ENCODE results near the gene MAPT. TPM values are rescaled to one million over a fixed set of nuclear protein-coding genes. Genes with fewer than 3 reads are reported as not detected.

The MAPT gene
- polyA plus RNA-seq, 3 donors: 0.04 TPM; not detected in 2

DNA sequence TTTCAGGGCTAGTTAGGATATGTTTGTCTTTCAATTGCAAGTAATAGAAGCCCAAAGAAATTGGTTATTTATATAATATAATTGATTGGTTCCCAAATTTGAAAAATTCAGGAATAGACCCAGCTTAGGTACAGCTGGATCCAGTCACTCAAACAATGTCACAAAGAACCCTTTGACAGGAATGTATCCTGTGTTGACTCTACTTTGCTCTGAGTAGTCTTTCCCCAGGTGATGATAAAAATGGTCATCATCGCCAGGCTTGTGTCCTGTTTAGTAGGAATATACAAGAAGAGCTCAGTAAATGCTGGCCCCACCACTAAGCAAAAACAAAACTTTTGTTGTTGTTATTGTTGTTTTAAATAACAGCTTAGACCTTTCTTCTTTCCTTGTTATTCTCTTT is 35.0 kb downstream of the MAPT start:
- H3K4me1 Mint-ChIP-seq: peaks cover 2% of the 10 kb centered on the region
- no peaks in the 10 kb centered on the region for H3K36me3 Mint-ChIP-seq

DNA sequence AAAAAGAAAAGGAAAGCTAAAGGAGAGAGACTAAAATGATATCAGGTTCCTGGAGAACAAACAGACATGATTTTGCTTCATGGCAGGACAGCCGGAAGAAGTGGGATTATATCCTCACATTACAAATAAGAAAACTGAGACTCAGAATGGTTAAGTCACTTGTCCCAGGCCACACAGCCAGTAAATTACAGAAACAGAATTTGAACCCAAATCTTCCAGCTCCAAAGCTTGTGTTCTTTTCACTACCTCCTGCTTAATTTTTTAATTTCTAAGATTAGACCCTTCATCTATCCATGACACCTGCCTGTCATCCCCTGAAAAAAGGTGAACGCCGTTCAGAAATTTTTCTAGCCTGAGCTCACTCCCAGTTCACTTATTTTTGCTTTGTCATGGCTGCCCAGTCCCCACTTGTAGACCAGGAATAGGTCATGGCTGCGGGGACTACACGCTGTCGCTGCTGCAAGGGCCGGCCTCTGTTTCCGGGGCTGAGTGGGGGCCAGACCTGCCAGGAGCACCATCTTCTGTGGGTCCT is 36.1 kb downstream of the MAPT start:
- no peak overlapping the region for H3K4me2 ChIP-seq (replicated peaks; ENCODE audit: extremely low read depth, low read length, poor library complexity, severe bottlenecking)

More for the DNA sequence above, 35.0 kb downstream of the MAPT start:
- Histone ChIP-seq H3K4me2 (replicated peaks; ENCODE audit: extremely low read depth, low read length, poor library complexity, severe bottlenecking) (no peak overlapping the region), H3K9ac (ENCODE audit: insufficient read depth, low read length, poor library complexity, severe bottlenecking) (no peak overlapping the region), H2AFZ (ENCODE audit: insufficient read depth, low read depth, low read length, poor library complexity, severe bottlenecking) (no peak overlapping the region), H3K79me2 (ENCODE audit: insufficient read depth, low read length) (no peaks in the 10 kb centered on the region), H3K36me3 (replicated peaks in 1 of 2; ENCODE audit: control insufficient read depth in 1 of 2, insufficient read depth in 2 of 2, low read length in 2 of 2) (no peaks in the 10 kb centered on the region), H3K27me3 (ENCODE audit: control insufficient read depth in 2 of 2, insufficient read depth in 2 of 2, low read length in 2 of 2) (peaks cover 0 to 4% of the 10 kb centered on the region in 2 donors), H3K9me3 (replicated peaks in 1 of 2; ENCODE audit: control insufficient read depth in 1 of 2, insufficient read depth in 1 of 2, low read length in 2 of 2) (peaks cover 0 to 12% of the 10 kb centered on the region in 2 donors), H3K4me3 (replicated peaks in 1 of 3; ENCODE audit: low read depth in 2 of 3, low read length in 3 of 3) (no peak overlapping the region), H3K27ac (ENCODE audit: low read depth in 1 of 2, low read length in 2 of 2) (no peak overlapping the region), H4K20me1 (ENCODE audit: insufficient read depth, low read length) (no peaks in the 10 kb centered on the region), H3K4me1 (ENCODE audit: control insufficient read depth in 1 of 2, insufficient read depth in 2 of 2, low read length in 2 of 2) (peaks cover under 1 to 3% of the 10 kb centered on the region in 2 donors)
- no peak for DNase-seq
- H3K27ac Mint-ChIP-seq: no peak overlapping the region
- H3K4me3 Mint-ChIP-seq: no peak overlapping the region
- peaks cover 6 to 17% (median 12%) of the 10 kb centered on the region in 7 donors for H3K9me3 Mint-ChIP-seq
- H3K27me3 Mint-ChIP-seq (ENCODE audit: low read depth in 3 of 3): peaks cover 14 to 21% (median 19%) of the 10 kb centered on the region in 3 donors
- no CpG with 5 or more reads among the region's 1 CpG for WGBS (ENCODE audit: insufficient coverage)
- TF ChIP-seq, protein P1, sequence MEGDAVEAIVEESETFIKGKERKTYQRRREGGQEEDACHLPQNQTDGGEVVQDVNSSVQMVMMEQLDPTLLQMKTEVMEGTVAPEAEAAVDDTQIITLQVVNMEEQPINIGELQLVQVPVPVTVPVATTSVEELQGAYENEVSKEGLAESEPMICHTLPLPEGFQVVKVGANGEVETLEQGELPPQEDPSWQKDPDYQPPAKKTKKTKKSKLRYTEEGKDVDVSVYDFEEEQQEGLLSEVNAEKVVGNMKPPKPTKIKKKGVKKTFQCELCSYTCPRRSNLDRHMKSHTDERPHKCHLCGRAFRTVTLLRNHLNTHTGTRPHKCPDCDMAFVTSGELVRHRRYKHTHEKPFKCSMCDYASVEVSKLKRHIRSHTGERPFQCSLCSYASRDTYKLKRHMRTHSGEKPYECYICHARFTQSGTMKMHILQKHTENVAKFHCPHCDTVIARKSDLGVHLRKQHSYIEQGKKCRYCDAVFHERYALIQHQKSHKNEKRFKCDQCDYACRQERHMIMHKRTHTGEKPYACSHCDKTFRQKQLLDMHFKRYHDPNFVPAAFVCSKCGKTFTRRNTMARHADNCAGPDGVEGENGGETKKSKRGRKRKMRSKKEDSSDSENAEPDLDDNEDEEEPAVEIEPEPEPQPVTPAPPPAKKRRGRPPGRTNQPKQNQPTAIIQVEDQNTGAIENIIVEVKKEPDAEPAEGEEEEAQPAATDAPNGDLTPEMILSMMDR (IDR thresholded peaks at IDR 0.05): no peak
- intact Hi-C loops (cut with micrococcal nuclease): no loop called here

More for the DNA sequence above, 36.1 kb downstream of the MAPT start:
- H3K27ac Mint-ChIP-seq: no peak overlapping the region
- TF ChIP-seq, protein P1 (IDR thresholded peaks at IDR 0.05): no peak
- H3K9me3 Mint-ChIP-seq: peaks cover 6 to 17% (median 12%) of the 10 kb centered on the region in 7 donors
- Histone ChIP-seq H4K20me1 (ENCODE audit: insufficient read depth, low read length) (no peaks in the 10 kb centered on the region), H3K36me3 (replicated peaks in 1 of 2; ENCODE audit: control insufficient read depth in 1 of 2, insufficient read depth in 2 of 2, low read length in 2 of 2) (no peaks in the 10 kb centered on the region), H3K9ac (ENCODE audit: insufficient read depth, low read length, poor library complexity, severe bottlenecking) (no peak overlapping the region), H3K27me3 (ENCODE audit: control insufficient read depth in 2 of 2, insufficient read depth in 2 of 2, low read length in 2 of 2) (peaks cover 0 to 10% of the 10 kb centered on the region in 2 donors), H3K9me3 (replicated peaks in 1 of 2; ENCODE audit: control insufficient read depth in 1 of 2, insufficient read depth in 1 of 2, low read length in 2 of 2) (peaks cover 0 to 12% of the 10 kb centered on the region in 2 donors), H3K4me1 (ENCODE audit: control insufficient read depth in 1 of 2, insufficient read depth in 2 of 2, low read length in 2 of 2) (no peaks in the 10 kb centered on the region), H2AFZ (ENCODE audit: insufficient read depth, low read depth, low read length, poor library complexity, severe bottlenecking) (no peak overlapping the region), H3K27ac (ENCODE audit: low read depth in 1 of 2, low read length in 2 of 2) (no peak overlapping the region), H3K4me3 (replicated peaks in 1 of 3; ENCODE audit: low read depth in 2 of 3, low read length in 3 of 3) (no peak overlapping the region), H3K79me2 (ENCODE audit: insufficient read depth, low read length) (no peaks in the 10 kb centered on the region)
- intact Hi-C loops (cut with micrococcal nuclease): no loop called here
- H3K27me3 Mint-ChIP-seq (ENCODE audit: low read depth in 3 of 3): peaks cover 16 to 25% (median 19%) of the 10 kb centered on the region in 3 donors
- H3K36me3 Mint-ChIP-seq: no peaks in the 10 kb centered on the region
- DNase-seq: no peak
- no peak overlapping the region for H3K4me3 Mint-ChIP-seq
- H3K4me1 Mint-ChIP-seq: no peaks in the 10 kb centered on the region
- 98% methylated on average over 6 of the region's 8 CpGs for WGBS (ENCODE audit: insufficient coverage)
